ENCODE results near the gene PDE6H.

Gene PDE6H

GRCh38 chr12:15001733-15002382, 29.0 kb downstream of the PDE6H start:
- no peak for DNase-seq (ENCODE audit: low read depth)

GRCh38 chr12:15004421-15004820, 31.6 kb downstream of the PDE6H start:
- no peak for DNase-seq (ENCODE audit: low read depth)

GRCh38 chr12:15005064-15005463, 32.2 kb downstream of the PDE6H start:
- no peak for DNase-seq (ENCODE audit: low read depth)

DNA sequence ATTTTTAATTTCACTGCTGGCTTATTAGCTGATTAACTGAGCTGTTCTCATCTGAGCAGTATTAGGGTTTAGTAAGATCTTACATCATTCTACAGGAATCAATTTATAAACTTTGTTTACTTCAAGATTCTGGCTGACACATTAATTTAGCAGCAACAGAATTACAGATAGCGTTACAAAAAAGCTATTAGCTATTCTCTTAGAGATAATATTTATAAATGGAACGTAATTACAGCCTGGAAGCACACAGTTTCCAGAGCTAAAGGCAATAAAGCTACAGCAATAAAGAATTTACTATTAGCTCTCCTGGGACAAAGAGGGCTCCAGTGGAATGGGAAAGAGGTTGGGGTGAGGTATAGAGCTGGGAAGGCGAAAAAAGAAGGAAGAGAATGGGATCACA, 34.7 kb downstream of the PDE6H start:
- DNase-seq (ENCODE audit: low read depth) = no peak

DNA sequence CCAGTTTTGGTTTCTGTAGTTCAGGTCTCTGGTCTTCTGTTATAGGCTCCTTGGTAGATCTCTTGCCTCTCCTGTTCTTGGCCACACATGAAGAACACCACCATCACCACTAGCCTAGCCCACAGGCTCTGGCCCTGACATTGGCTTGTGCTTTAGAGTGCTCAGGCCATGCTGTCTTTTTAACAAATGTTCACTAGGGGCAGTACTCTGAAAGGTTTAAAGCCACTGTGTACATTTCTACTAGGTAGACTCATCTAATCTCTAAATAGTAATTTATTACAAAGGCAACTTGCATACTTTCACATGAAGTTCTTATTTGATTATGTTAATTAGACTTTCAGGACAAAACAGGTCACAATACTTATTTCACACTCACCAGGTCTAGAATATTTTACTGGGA, 38.3 kb downstream of the PDE6H start:
- no peak for DNase-seq (ENCODE audit: low read depth)

- DNase-seq (ENCODE audit: low read depth) = no peak
Measured at GRCh38 chr12:15013634-15014179, 40.9 kb downstream of the PDE6H start.

DNA sequence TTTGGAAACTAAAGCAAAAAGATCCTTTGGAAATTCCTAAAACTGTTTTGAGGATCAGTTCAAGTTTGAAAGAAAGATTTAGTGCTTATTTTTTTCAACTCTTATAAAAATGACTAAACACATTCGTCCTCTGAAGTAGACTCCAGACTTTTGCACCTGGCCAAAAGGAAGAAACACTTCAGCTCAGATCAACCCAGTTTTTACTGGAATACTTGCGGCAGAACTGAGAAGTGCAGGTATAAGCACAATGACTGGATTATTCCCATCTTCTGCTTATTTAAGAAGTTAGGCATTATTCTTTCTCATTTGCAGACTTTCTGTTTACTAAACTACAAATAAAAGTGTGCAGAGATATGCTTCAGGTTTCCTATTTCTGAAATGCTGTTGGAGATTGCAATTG, 41.9 kb downstream of the PDE6H start:
- no peak for DNase-seq (ENCODE audit: low read depth)

DNA sequence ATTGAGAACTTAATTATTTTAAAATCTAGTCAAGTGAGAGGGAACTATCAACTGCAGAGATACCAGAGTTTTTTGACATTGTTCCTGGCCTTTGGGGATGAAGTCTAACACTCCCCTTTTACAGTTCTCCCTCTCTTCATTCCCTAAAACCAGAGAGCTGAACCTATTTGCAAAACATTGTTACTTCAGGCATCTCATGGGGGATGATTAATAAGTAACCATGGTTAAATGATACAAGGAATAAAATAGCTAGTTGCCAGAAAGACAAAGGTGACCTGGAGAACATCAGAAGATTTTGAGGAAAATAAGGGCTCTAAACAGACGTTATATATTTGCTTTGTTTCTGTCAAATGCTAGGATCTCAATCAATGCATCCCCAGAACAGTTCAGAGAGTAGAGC, 42.3 kb downstream of the PDE6H start:
- DNase-seq (ENCODE audit: low read depth) = no peak

GRCh38 chr12:15020156-15020555, 47.3 kb downstream of the PDE6H start:
- no peak for DNase-seq (ENCODE audit: low read depth)

Data from stimulated activated CD8-positive, alpha-beta memory T cell treated with anti-CD3 and anti-CD28 coated beads, Interleukin-15, amount 100 ng/mL, for 1 hour (primary cell).